Cardiac septum (tissue), 1 donor: ENCODE data around the gene CCDC187. TPM values are rescaled to one million over a fixed set of nuclear protein-coding genes. Genes with fewer than 3 reads are reported as not detected.
"Not testable (repeated sequence)": the region's sequence is repeated elsewhere in the genome, so short reads cannot be mapped to it uniquely, and the experiment has no call there.

Source experiments
- DNase-seq: peaks from one replicate; pipeline ENCODE4 v3.0.0-alpha.2; 2020; ENCODE audit warnings: low spot score
- intact Hi-C: fragments of 100-400 bp; cut with DNase I; formaldehyde crosslinking; loops from one replicate; pipeline ENCODE4 v1.14.0; 2022
- total RNA-seq: library from RNA; stranded (reverse); fragmentation: NEBNext Ultra II Directional; extraction: Animal tissue kit (Norgen Biotek cat#: 25700); gene quantifications from one replicate; pipeline ENCODE4 v1.2.1, GENCODE V29; 2021
- donor health status: DM: no; HTN: no; CAD: no.

Gene CCDC187
- total RNA-seq, 1 donor from 2014 or later = 0.03 TPM

DNA sequence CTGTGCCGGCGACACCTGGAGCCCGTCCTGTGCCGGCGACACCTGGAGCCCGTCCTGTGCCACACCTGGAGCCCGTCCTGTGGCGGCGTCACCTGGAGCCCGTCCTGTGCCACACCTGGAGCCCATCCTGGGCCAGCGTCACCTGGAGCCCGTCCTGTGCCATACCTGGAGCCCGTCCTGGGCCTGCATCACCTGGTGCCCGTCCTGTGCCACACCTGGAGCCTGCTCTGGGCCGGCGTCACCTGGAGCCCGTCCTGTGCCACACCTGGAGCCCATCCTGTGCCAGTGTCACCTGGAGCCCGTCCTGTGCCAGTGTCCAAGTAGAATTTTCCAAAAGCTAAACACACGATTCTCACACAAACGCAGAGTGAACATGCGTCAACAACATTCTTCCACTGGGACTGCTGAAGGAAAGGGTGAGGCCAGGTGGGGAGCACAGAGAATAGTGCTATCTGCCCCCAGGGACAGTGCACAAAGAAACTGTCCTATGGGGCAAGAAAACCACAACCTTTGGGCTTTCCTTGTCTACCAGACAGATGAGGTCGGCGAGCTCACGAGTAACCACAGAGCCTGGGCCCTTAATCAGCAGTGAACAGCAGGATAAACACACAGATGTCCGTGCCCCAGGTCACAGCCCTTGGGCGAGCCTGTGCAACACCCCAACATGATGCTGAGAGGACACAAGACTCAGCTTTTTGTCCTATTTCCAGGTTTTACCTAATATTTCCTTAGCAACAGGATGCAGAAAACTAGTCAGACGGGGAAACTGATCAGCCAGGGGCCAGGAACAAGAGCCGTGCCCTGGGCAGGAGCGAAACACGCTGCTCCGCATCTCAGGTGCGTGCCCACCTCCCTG, 66.2 kb downstream of the CCDC187 start:
- intact Hi-C loops = no loop called here
- DNase-seq = no peak

- DNase-seq, intact Hi-C loops: not testable (repeated sequence)
Measured at GRCh38 chr9:136236471-136237410, 67.2 kb downstream of the CCDC187 start.

DNA sequence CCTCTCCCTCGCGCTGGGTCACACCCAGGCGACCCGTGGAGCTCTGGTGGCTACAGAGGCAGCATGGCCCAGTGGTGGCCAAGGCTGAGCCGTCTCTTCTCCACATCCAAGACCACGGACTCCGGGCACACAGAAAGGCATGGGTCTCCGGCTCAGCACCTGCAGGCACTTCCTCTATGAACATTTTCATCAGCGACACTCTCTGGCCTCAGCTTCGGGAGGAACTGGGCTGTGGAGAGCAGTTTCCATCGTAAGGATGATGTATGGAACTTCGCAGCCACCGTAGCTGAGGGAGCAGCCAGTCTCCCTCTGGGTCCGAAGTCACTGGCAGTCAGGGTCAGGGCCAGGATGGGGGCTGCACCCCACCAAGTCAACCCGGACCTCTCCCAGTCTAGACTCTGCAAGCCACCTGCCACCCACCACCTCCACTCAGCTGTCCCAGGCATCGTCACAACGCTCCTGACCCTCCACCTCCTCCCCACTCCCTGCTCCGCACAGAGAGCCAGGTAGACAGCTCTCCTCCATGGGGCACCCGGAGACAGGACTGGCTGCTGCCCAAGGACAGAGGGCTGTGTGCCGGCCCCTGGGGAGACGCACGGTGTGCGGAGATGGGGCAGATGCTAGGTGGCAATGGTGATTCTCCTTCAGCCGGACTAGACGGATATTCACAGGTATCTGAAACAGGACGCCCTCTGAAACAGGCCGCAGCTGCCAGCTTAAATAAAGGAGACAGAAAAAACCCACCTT, 68.0 kb downstream of the CCDC187 start:
- intact Hi-C loops = no loop called here

DNA sequence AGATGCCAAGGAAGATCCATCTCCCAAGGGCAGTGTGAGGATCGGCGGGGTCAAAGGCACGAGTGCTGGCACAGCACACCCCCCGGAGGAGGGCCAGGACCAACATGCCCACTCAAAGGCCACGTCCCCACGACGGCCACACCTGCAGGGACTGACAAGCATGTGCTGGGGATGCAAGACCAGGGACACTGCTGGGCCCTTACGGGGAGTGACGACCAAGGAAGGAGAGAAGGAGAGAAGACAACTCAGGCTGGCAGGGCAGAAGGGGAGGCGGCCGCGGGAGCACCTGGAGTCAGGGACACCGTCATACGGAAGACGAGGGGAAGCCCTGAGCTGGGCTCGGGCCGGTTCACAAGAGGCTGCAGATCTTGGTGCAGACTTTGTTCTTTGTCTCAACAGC, 68.7 kb downstream of the CCDC187 start:
- intact Hi-C loops = no loop called here
- no peak for DNase-seq

More for the DNA sequence above, 68.0 kb downstream of the CCDC187 start:
- DNase-seq = no peak

DNA sequence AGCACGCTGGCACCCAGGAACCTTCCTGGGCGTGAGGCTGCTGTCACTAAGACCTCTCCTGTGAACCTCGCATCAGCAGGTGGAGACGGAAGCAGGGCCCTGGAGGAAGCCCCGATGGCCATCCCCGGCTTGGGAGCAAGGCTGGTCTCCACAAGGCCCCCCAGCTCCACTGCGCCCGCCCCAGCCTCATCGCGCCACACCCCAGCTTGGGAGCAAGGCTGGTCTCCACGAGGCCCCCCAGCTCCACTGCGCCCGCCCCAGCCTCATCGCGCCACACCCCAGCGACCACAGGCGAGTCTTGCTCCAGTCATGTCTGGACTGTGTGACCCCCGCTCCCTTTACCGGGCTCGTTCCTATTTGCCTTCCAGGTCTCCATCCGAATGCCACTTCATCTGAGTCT, 69.3 kb downstream of the CCDC187 start:
- DNase-seq = no peak
- intact Hi-C loops = no loop called here

- intact Hi-C loops = no loop called here
- DNase-seq = no peak
Measured at GRCh38 chr9:136233868-136234267, 70.0 kb downstream of the CCDC187 start.

GRCh38 chr9:136233411-136233810, 70.5 kb downstream of the CCDC187 start:
- intact Hi-C loops = no loop called here
- DNase-seq = no peak

- intact Hi-C loops = no loop called here
- DNase-seq = no peak
Measured at GRCh38 chr9:136232969-136233368, 70.9 kb downstream of the CCDC187 start.

DNA sequence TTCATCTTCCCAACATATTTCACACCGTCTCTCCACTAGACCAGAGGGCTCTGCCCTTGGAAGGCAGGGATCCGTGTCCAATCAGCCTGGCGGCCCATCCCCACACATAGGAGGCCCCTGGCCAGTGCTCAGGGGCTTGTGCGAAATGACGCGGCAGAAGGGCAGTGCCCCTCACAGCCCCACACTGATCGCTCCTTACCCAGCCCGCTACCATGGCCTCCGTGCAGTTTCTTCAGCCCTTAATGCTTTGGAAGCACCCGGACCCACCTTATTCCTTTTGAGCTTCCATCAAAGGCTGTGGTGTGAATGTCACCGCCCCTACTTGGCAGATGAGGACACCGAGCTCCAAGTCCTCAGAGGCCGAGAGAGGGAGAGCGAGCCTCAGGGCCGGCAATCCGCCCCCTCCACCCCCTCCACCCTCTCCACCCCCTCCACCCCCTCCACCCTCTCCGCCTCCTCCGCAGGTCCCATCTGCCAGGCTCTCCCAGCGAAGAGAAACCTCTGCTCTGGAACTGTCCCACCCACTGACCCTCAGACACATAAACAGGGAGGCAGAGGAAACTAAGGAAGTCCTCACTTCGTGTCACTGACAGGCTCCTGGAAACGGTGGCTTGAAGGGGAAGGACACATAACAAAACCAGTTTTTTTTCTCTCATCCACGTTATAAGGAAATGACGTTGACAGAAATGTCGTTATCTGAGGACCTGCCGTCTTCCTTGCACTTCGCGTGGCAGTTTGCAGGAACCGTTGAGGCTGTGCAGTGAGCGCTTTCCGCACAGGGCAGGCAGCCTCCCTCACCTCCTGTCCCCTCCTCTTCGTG, 72.2 kb downstream of the CCDC187 start:
- intact Hi-C loops = no loop called here
- no peak for DNase-seq

DNA sequence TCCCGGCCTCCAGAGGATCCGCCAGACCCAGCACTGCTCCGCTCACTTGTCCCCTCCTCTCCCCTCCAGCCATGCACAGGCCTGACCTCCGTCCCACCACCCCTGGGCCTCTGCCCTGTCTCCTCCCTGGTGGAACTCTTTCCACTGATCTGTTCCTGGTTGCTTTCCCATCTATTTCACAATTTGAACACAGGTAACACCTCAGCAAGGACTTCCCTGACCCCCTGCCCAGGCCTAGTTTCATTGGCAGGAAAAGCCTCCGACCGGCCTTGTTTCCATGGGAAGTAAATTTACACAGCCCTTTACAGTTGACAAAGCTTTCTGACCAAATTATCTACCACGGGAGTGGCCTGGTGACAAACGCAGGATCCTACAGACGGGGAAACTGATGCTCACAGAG, 73.1 kb downstream of the CCDC187 start:
- no peak for DNase-seq
- intact Hi-C loops = no loop called here

- intact Hi-C loops = no loop called here
- no peak for DNase-seq
Measured at GRCh38 chr9:136230365-136230764, 73.5 kb downstream of the CCDC187 start.

GRCh38 chr9:136229096-136230065, 74.5 kb downstream of the CCDC187 start:
- no peak for DNase-seq
- intact Hi-C loops = no loop called here

DNA sequence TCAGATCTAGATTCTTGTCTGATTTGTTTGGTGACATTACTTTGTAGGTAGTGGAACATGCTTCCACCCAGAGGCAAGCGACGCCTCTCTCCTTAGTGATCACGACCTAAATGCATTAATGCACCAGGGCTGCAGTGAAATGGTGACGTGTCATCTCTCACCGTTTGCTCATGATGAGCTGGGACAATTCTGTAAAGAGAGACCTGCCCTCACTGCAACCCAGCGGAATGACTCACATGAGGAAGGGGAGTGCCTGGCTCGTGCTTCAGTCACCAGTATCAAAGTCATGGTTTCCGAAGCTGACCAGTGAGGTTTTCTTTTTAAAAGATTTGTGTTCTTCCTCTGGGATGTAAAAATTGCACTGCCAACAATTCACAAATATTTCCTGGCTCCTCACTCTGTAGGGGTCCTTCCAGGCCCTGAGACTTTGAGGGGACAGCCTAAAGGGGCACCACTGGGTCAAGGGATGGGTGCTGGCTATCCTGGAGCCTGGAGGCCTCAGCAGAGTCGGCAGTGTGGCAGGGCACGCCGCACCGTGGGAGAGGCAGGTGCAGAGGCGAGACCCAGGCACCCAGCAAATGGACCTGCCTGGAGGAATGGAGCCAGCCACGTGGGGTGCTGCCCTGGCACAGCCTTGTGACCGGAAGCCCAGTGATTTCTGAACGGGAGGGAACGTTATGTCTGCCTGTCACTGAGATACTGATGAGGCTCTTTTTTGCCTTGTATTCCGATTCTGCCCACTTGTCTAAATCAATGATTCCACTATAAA, 75.6 kb downstream of the CCDC187 start:
- intact Hi-C loops = no loop called here
- no peak for DNase-seq

DNA sequence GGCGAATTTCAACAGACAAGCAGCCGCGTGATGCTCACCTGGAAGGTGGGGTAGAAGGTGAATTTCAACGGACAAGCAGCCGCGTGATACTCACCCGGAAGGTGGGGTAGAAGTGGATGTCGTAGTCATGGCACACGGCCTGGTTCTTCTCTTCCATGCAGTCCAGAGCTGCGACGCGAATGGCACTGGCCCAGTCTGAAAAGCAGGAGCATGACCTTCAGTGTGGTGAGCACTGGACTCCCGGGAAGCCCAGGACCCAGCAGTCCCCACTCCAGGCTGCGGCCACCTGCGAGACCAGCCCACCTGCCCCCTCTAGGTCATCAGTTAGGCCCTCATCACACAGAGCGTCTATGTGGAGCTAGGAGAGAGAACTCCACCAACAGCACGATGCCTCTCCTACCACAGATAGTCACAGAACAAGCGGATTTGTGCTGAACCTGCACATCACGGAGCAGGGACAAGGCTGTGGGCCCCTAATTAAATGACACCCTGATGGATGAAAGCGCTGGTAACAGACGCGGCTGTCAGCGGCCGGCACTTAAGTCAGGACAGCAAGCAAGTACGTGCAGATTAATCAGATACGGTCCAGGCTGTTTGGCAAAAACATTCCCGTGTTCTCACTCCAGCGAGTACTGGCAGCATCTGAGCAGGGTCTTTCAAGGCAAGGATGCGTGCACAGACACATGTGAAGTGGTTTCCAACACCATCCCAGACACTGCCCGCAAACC, 77.0 kb downstream of the CCDC187 start:
- intact Hi-C loops = no loop called here
- DNase-seq = no peak

DNA sequence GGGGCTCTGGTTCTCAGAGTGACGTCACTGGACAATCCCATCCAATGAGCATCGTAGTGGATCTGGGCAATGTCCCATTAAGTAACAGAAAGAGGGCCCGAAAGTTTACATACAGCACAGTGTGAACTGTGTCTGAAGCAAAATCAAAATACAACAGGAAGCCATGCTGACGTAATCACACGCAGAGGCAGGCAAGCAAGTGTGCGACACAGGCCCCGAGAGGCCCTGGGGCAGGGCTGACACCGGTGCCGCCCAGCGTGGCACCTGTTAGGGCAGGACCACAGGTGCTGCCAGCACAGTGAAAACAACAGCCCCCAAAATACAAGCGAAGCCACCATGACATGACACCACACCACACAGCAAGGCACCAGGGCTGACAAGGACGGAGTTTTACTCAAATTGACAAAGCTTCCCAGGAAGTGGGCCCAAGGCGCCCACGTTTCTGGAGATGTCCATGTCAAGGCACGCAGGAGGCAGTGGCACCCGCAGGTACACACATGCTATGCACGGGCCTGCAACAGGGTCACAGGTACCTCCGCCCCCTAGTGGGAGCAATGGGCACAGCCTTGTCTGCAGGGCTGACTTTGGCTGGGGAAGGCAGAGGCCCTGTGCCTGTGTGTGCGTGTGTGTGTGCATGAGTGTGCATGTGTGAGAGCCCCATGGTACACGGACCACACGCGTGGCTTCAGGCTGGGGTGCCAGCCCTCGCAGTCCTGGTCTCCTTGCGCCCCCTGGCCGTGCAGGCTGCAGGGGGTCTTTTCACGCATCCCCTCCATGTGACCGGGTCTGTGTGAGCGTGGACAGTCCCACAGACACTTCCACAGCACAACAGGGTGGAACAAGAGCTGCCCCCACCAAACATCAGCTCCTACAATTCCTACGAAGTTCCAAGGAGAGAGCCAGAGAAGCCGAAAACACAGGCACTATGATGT, 77.9 kb downstream of the CCDC187 start:
- DNase-seq = no peak
- intact Hi-C loops = no loop called here

DNA sequence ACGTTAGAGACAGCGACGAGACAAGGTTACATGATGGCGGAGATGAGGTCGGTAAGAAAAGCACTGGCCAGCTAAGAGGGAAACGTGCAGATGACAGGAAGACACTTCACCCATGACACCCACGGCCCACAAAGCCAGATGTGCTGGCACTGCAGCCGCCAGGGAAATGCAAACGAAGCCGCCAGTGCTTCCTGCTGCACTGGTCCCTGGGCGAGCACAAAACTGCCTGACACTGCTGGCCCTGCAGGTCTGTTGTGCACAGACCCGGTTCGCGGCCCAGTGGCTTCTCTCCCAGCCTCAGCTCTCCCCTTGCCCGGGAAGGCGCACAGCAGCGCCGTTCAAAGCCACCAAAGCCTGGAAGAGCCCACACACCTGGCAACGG, 78.5 kb downstream of the CCDC187 start:
- intact Hi-C loops = no loop called here
- DNase-seq = no peak
